ENCODE results near the gene GALNT18.

GALNT18 gene

GRCh38 chr11:11251394-11251970 is 370.3 kb downstream of the GALNT18 start:
- Histone ChIP-seq H3K27me3 (ENCODE audit: insufficient read depth, poor library complexity, severe bottlenecking) (peaks cover 12% of the 10 kb centered on the region), H3K4me3 (replicated peaks; ENCODE audit: insufficient read depth, low read length) (no peak overlapping the region), H3K27ac (replicated peaks) (no peak overlapping the region)
- DNase-seq (ENCODE audit: low read depth in 1 of 2, low spot score in 1 of 2): no peak
- TF ChIP-seq GABPA (IDR thresholded peaks at IDR 0.05; ENCODE audit: low read depth) (no peak), REST (IDR thresholded peaks at IDR 0.05; ENCODE audit: insufficient replicate concordance, low read depth) (no peak), CTCF (IDR thresholded peaks at IDR 0.05; ENCODE audit: insufficient read depth, low read length) (no peak), POLR2AphosphoS5 (IDR thresholded peaks at IDR 0.05; ENCODE audit: low read depth) (no peak), SPI1 (IDR thresholded peaks at IDR 0.05; ENCODE audit: borderline replicate concordance, low read depth) (no peak)

- no peak overlapping the region for H3K27ac ChIP-seq (replicated peaks)
- TF ChIP-seq SPI1 (IDR thresholded peaks at IDR 0.05; ENCODE audit: borderline replicate concordance, low read depth) (no peak), POLR2AphosphoS5 (IDR thresholded peaks at IDR 0.05; ENCODE audit: low read depth) (no peak), GABPA (IDR thresholded peaks at IDR 0.05; ENCODE audit: low read depth) (no peak)
- H3K4me3 ChIP-seq (replicated peaks; ENCODE audit: insufficient read depth, low read length): no peak overlapping the region
- no peak for DNase-seq (ENCODE audit: low read depth in 1 of 2, low spot score in 1 of 2)
- peaks cover 7% of the 10 kb centered on the region for H3K27me3 ChIP-seq (ENCODE audit: insufficient read depth, poor library complexity, severe bottlenecking)
Measured at GRCh38 chr11:11250470-11250869, 371.3 kb downstream of the GALNT18 start.

- DNase-seq (ENCODE audit: low read depth in 1 of 2, low spot score in 1 of 2): no peak
- H3K27ac ChIP-seq (replicated peaks): no peak overlapping the region
- H3K4me3 ChIP-seq (replicated peaks; ENCODE audit: insufficient read depth, low read length): no peak overlapping the region
- no peak for TF ChIP-seq CTCF (IDR thresholded peaks at IDR 0.05; ENCODE audit: insufficient read depth, low read length)
- no peak for TF ChIP-seq POLR2AphosphoS5 (IDR thresholded peaks at IDR 0.05; ENCODE audit: low read depth)
- no peak for TF ChIP-seq REST (IDR thresholded peaks at IDR 0.05; ENCODE audit: insufficient replicate concordance, low read depth)
- no peak for TF ChIP-seq SPI1 (IDR thresholded peaks at IDR 0.05; ENCODE audit: borderline replicate concordance, low read depth)
- TF ChIP-seq GABPA (IDR thresholded peaks at IDR 0.05; ENCODE audit: low read depth): no peak
- H3K27me3 ChIP-seq (ENCODE audit: insufficient read depth, poor library complexity, severe bottlenecking): peaks cover 5% of the 10 kb centered on the region
Measured at GRCh38 chr11:11247576-11247975, 374.2 kb downstream of the GALNT18 start.

GRCh38 chr11:11247086-11247485 is 374.7 kb downstream of the GALNT18 start:
- H3K27me3 ChIP-seq (ENCODE audit: insufficient read depth, poor library complexity, severe bottlenecking): peaks cover 5% of the 10 kb centered on the region
- no peak for TF ChIP-seq POLR2AphosphoS5 (IDR thresholded peaks at IDR 0.05; ENCODE audit: low read depth)
- no peak for TF ChIP-seq GABPA (IDR thresholded peaks at IDR 0.05; ENCODE audit: low read depth)
- TF ChIP-seq CTCF (IDR thresholded peaks at IDR 0.05; ENCODE audit: insufficient read depth, low read length): no peak
- no peak for TF ChIP-seq REST (IDR thresholded peaks at IDR 0.05; ENCODE audit: insufficient replicate concordance, low read depth)
- TF ChIP-seq SPI1 (IDR thresholded peaks at IDR 0.05; ENCODE audit: borderline replicate concordance, low read depth): no peak
- no peak overlapping the region for H3K4me3 ChIP-seq (replicated peaks; ENCODE audit: insufficient read depth, low read length)
- H3K27ac ChIP-seq (replicated peaks): no peak overlapping the region
- DNase-seq (ENCODE audit: low read depth in 1 of 2, low spot score in 1 of 2): no peak
